ENCODE data around the gene PAGR1. TPM values are rescaled to one million over a fixed set of nuclear protein-coding genes. Genes with fewer than 3 reads are reported as not detected.

The PAGR1 gene
- total and polyA plus RNA-seq, 2 experiments from 2014 or later, result 19.3 to 23.6 TPM

- 87 to 93% methylated on average over 7 of the region's 7 CpGs for WGBS, 2 experiments (ENCODE audit: low coverage in 1 of 2, low lambda C conversion rate in 2 of 2, missing lambda C conversion rate in 2 of 2)
- Histone ChIP-seq H3K27ac (no peak overlapping the region), H3K36me3 (ENCODE audit: low read depth) (peaks cover 63% of the 10 kb centered on the region), H4K20me1 (ENCODE audit: insufficient read depth) (no peaks in the 10 kb centered on the region), H3K4me3 (no peak overlapping the region), H3K4me2 (ENCODE audit: unreplicated experiment) (no peak overlapping the region), H3K9ac (no peak overlapping the region), H3K27me3 (replicated peaks; ENCODE audit: insufficient read depth) (no peaks in the 10 kb centered on the region), H3K4me1 (ENCODE audit: insufficient read depth) (no peaks in the 10 kb centered on the region), H3K9me3 (ENCODE audit: low read depth) (no peaks in the 10 kb centered on the region), H3K79me2 (ENCODE audit: insufficient read depth) (peaks cover 47% of the 10 kb centered on the region), H2AFZ (no peak overlapping the region), H3F3A (ENCODE audit: insufficient read depth) (no peaks in the 10 kb centered on the region), H3K9me2 (ENCODE audit: insufficient read depth) (no peaks in the 10 kb centered on the region)
- no peak for TF ChIP-seq EZH2 (IDR thresholded peaks at IDR 0.05; ENCODE audit: insufficient read depth, poor library complexity, severe bottlenecking)
- no peak for TF ChIP-seq EZH2phosphoT487 (IDR thresholded peaks at IDR 0.05; ENCODE audit: insufficient read depth, low read depth)
- in situ Hi-C loops (cut with MboI), result no loop called here
- no peak for DNase-seq
These were observed 20.0 kb downstream of the PAGR1 start for GRCh38 chr16:29835926-29836325.

DNA sequence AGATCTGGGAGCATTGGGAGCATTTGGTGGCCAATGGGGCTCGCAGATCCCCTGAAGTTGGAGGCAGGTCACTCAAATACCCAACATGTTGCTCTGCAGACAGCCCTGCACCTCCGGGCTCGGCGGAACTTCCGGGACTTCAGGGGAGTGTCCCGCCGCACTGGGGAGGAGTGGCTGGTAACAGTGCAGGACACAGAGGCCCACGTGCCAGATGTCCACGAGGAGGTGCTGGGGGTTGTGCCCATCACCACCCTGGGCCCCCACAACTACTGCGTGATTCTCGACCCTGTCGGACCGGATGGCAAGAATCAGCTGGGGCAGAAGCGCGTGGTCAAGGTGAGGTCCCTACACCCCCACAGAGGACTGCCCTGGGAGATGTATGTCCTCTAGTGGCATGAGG, 20.7 kb downstream of the PAGR1 start:
- TF ChIP-seq EZH2 (IDR thresholded peaks at IDR 0.05; ENCODE audit: insufficient read depth, poor library complexity, severe bottlenecking), result no peak
- no peak for TF ChIP-seq EZH2phosphoT487 (IDR thresholded peaks at IDR 0.05; ENCODE audit: insufficient read depth, low read depth)
- Histone ChIP-seq H4K20me1 (ENCODE audit: insufficient read depth) (no peaks in the 10 kb centered on the region), H3K9ac (no peak overlapping the region), H3K9me2 (ENCODE audit: insufficient read depth) (no peaks in the 10 kb centered on the region), H3F3A (ENCODE audit: insufficient read depth) (no peaks in the 10 kb centered on the region), H3K4me3 (no peak overlapping the region), H3K36me3 (ENCODE audit: low read depth) (peaks cover 63% of the 10 kb centered on the region), H2AFZ (no peak overlapping the region), H3K4me1 (ENCODE audit: insufficient read depth) (no peaks in the 10 kb centered on the region), H3K79me2 (ENCODE audit: insufficient read depth) (peaks cover 40% of the 10 kb centered on the region), H3K27me3 (replicated peaks; ENCODE audit: insufficient read depth) (no peaks in the 10 kb centered on the region), H3K27ac (no peak overlapping the region), H3K4me2 (ENCODE audit: unreplicated experiment) (no peak overlapping the region), H3K9me3 (ENCODE audit: low read depth) (no peaks in the 10 kb centered on the region)
- 85 to 88% methylated on average over 13 to 15 of the region's 15 CpGs for WGBS, 2 experiments (ENCODE audit: low coverage in 1 of 2, low lambda C conversion rate in 2 of 2, missing lambda C conversion rate in 2 of 2)
- in situ Hi-C loops (cut with MboI), result no loop called here
- no peak for DNase-seq

GRCh38 chr16:29837841-29838240, 21.9 kb downstream of the PAGR1 start:
- in situ Hi-C loops (cut with MboI), result no loop called here
- H4K20me1 ChIP-seq (ENCODE audit: insufficient read depth), result no peaks in the 10 kb centered on the region
- DNase-seq, result no peak
- no peaks in the 10 kb centered on the region for H3K27me3 ChIP-seq (replicated peaks; ENCODE audit: insufficient read depth)
- peaks cover 63% of the 10 kb centered on the region for H3K36me3 ChIP-seq (ENCODE audit: low read depth)
- no peak overlapping the region for H3K4me3 ChIP-seq
- H3K9me3 ChIP-seq (ENCODE audit: low read depth), result no peaks in the 10 kb centered on the region
- WGBS, 2 experiments (ENCODE audit: low coverage in 1 of 2, low lambda C conversion rate in 2 of 2, missing lambda C conversion rate in 2 of 2), result 92 to 96% methylated on average over 5 of the region's 5 CpGs
- H3F3A ChIP-seq (ENCODE audit: insufficient read depth), result no peaks in the 10 kb centered on the region
- H3K9ac ChIP-seq, result no peak overlapping the region
- no peaks in the 10 kb centered on the region for H3K9me2 ChIP-seq (ENCODE audit: insufficient read depth)
- peaks cover 36% of the 10 kb centered on the region for H3K79me2 ChIP-seq (ENCODE audit: insufficient read depth)
- TF ChIP-seq EZH2 (IDR thresholded peaks at IDR 0.05; ENCODE audit: insufficient read depth, poor library complexity, severe bottlenecking) (no peak), EZH2phosphoT487 (IDR thresholded peaks at IDR 0.05; ENCODE audit: insufficient read depth, low read depth) (no peak)
- no peak overlapping the region for H2AFZ ChIP-seq
- no peak overlapping the region for H3K27ac ChIP-seq
- no peak overlapping the region for H3K4me2 ChIP-seq (ENCODE audit: unreplicated experiment)
- H3K4me1 ChIP-seq (ENCODE audit: insufficient read depth), result no peaks in the 10 kb centered on the region

DNA sequence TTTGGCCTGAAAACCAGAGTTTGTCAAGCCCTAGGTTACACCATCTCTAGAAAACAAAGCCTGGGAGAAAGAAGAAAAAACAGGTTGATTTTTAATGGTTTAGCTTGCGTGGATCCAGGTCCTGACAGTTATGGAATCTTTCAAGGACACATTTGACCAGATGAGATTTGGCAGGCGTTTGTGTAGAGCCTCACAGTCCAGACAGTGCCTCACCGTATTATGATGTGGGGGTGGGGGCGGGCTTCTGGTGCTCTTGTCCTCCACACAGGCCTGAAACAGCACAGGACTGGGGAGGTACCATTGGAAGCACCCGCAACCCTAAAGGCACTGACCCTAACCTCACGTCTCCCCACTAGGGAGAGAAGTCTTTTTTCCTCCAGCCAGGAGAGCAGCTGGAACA, 23.9 kb downstream of the PAGR1 start:
- Histone ChIP-seq H3K9me2 (ENCODE audit: insufficient read depth) (no peaks in the 10 kb centered on the region), H3K4me2 (ENCODE audit: unreplicated experiment) (no peak overlapping the region), H3K27ac (no peak overlapping the region), H2AFZ (no peak overlapping the region), H3K36me3 (ENCODE audit: low read depth) (peaks cover 62% of the 10 kb centered on the region), H3K9me3 (ENCODE audit: low read depth) (no peaks in the 10 kb centered on the region), H3F3A (ENCODE audit: insufficient read depth) (no peaks in the 10 kb centered on the region), H3K4me1 (ENCODE audit: insufficient read depth) (no peaks in the 10 kb centered on the region), H3K4me3 (no peak overlapping the region), H3K79me2 (ENCODE audit: insufficient read depth) (peaks cover 24% of the 10 kb centered on the region), H3K9ac (no peak overlapping the region), H4K20me1 (ENCODE audit: insufficient read depth) (no peaks in the 10 kb centered on the region), H3K27me3 (replicated peaks; ENCODE audit: insufficient read depth) (no peaks in the 10 kb centered on the region)
- TF ChIP-seq EZH2 (IDR thresholded peaks at IDR 0.05; ENCODE audit: insufficient read depth, poor library complexity, severe bottlenecking), result no peak
- TF ChIP-seq EZH2phosphoT487 (IDR thresholded peaks at IDR 0.05; ENCODE audit: insufficient read depth, low read depth), result no peak
- in situ Hi-C loops (cut with MboI), result no loop called here
- WGBS, 2 experiments (ENCODE audit: low coverage in 1 of 2, low lambda C conversion rate in 2 of 2, missing lambda C conversion rate in 2 of 2), result 89 to 90% methylated on average over 6 of the region's 6 CpGs
- DNase-seq, result no peak

DNA sequence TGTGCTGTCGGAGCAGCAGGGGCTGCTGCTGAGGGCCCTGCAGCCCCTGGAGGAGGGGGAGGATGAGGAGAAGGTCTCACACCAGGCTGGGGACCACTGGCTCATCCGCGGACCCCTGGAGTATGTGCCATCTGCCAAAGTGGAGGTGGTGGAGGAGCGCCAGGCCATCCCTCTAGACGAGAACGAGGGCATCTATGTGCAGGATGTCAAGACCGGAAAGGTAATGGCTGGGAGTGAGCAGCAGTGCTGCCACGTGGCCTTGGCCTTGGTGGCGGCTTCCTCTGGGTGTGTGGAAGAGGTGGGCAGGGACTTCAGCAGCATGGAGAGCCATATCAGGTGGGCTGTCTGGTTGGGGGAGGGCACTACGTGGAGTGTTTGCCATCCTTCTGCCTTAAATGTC, 24.3 kb downstream of the PAGR1 start:
- no peak for TF ChIP-seq EZH2 (IDR thresholded peaks at IDR 0.05; ENCODE audit: insufficient read depth, poor library complexity, severe bottlenecking)
- no peak for TF ChIP-seq EZH2phosphoT487 (IDR thresholded peaks at IDR 0.05; ENCODE audit: insufficient read depth, low read depth)
- no peak for DNase-seq
- H3K27me3 ChIP-seq (replicated peaks; ENCODE audit: insufficient read depth), result no peaks in the 10 kb centered on the region
- in situ Hi-C loops (cut with MboI), result no loop called here
- H3K79me2 ChIP-seq (ENCODE audit: insufficient read depth), result peaks cover 21% of the 10 kb centered on the region; the same call in 1 of the 2 replicates
- H2AFZ ChIP-seq, result no peak overlapping the region
- no peaks in the 10 kb centered on the region for H3F3A ChIP-seq (ENCODE audit: insufficient read depth)
- H3K9ac ChIP-seq, result no peak overlapping the region
- H3K36me3 ChIP-seq (ENCODE audit: low read depth), result peaks cover 58% of the 10 kb centered on the region
- H4K20me1 ChIP-seq (ENCODE audit: insufficient read depth), result no peaks in the 10 kb centered on the region
- H3K4me2 ChIP-seq (ENCODE audit: unreplicated experiment), result no peak overlapping the region
- H3K9me2 ChIP-seq (ENCODE audit: insufficient read depth), result no peaks in the 10 kb centered on the region
- H3K4me3 ChIP-seq, result no peak overlapping the region
- H3K4me1 ChIP-seq (ENCODE audit: insufficient read depth), result no peaks in the 10 kb centered on the region
- H3K9me3 ChIP-seq (ENCODE audit: low read depth), result no peaks in the 10 kb centered on the region
- no peak overlapping the region for H3K27ac ChIP-seq
- 85 to 90% methylated on average over 10 of the region's 10 CpGs for WGBS, 2 experiments (ENCODE audit: low coverage in 1 of 2, low lambda C conversion rate in 2 of 2, missing lambda C conversion rate in 2 of 2)
